H9 (cell line): ENCODE data around the gene CXCL12. TPM values are rescaled to one million over a fixed set of nuclear protein-coding genes. Genes with fewer than 3 reads are reported as not detected.
A peak's percentile ranks its signal among the peaks of the same experiment; 100 is the strongest.

Experiments used
- DNase-seq: peaks from one replicate; pipeline ENCODE4 v3.0.0-alpha.2; 2017
- H2AFZ ChIP-seq: one replicate; pipeline ENCODE4 v1.6.1; 2013; ENCODE audit warnings: mild to moderate bottlenecking, low read length, control low read depth, moderate library complexity
- H2AK5ac ChIP-seq: 2 replicates; pipeline ENCODE4 v1.6.1; 2013; ENCODE audit warnings: low read length, control low read depth, mixed read lengths; ENCODE audit not compliant: insufficient read length
- H2BK120ac ChIP-seq: one replicate; pipeline ENCODE4 v1.6.1; 2013; ENCODE audit warnings: low read depth, mild to moderate bottlenecking, low read length, control low read depth, inconsistent platforms; ENCODE audit not compliant: poor library complexity, severe bottlenecking
- H2BK12ac ChIP-seq: 2 replicates; pipeline ENCODE4 v1.6.1; 2013; ENCODE audit warnings: low read length, control low read depth, mixed read lengths, low read depth; ENCODE audit not compliant: insufficient read length
- H2BK15ac ChIP-seq: 2 replicates; pipeline ENCODE4 v1.6.1; 2013; ENCODE audit warnings: low read depth, low read length, control low read depth
- H2BK20ac ChIP-seq: one replicate; pipeline ENCODE4 v1.6.1; 2013; ENCODE audit warnings: low read depth, mild to moderate bottlenecking, low read length, control low read depth, inconsistent platforms; ENCODE audit not compliant: poor library complexity, severe bottlenecking
- H2BK5ac ChIP-seq: 2 replicates; pipeline ENCODE4 v1.6.1; 2013; ENCODE audit warnings: low read length, control low read depth, mixed read lengths; ENCODE audit not compliant: insufficient read length
- H3K14ac ChIP-seq: 2 replicates; pipeline ENCODE4 v1.6.1; 2013; ENCODE audit warnings: low read length, control low read depth; ENCODE audit not compliant: insufficient read depth
- H3K18ac ChIP-seq: 2 replicates; pipeline ENCODE4 v1.6.1; 2013; ENCODE audit warnings: low read depth, mild to moderate bottlenecking, mixed read lengths, low read length, control low read depth; ENCODE audit not compliant: insufficient read length
- H3K23ac ChIP-seq: 2 replicates; pipeline ENCODE4 v1.6.1; 2013; ENCODE audit warnings: low read length, control low read depth, mixed read lengths, low read depth; ENCODE audit not compliant: insufficient read length
- H3K23me2 ChIP-seq: 2 replicates; pipeline ENCODE4 v1.6.1; 2013; ENCODE audit warnings: low read depth, mild to moderate bottlenecking, mixed read lengths, low read length, control low read depth; ENCODE audit not compliant: insufficient read length, poor library complexity, severe bottlenecking
- H3K27ac ChIP-seq: 2 replicates; pipeline ENCODE4 v1.5.1; 2013; ENCODE audit warnings: low read length, control low read depth, mixed read lengths, low read depth; ENCODE audit not compliant: insufficient read length
- H3K27me3 ChIP-seq: 2 replicates; pipeline ENCODE4 v1.6.1; 2013; ENCODE audit warnings: low read length, control low read depth, inconsistent platforms; ENCODE audit not compliant: insufficient read depth
- H3K4ac ChIP-seq: 2 replicates; pipeline ENCODE4 v1.6.1; 2013; ENCODE audit warnings: low read depth, mild to moderate bottlenecking, control low read depth, inconsistent platforms, low read length, moderate library complexity
- H3K4me1 ChIP-seq: 2 replicates; pipeline ENCODE4 v1.6.1; 2013; ENCODE audit warnings: low read length, control low read depth, inconsistent platforms; ENCODE audit not compliant: insufficient read depth
- H3K4me2 ChIP-seq: 2 replicates; pipeline ENCODE4 v1.6.1; 2013; ENCODE audit warnings: low read length, control low read depth, mixed read lengths; ENCODE audit not compliant: insufficient read length, insufficient read depth
- H3K56ac ChIP-seq: 2 replicates; pipeline ENCODE4 v1.6.1; 2013; ENCODE audit warnings: low read depth, mild to moderate bottlenecking, mixed read lengths, low read length, control low read depth; ENCODE audit not compliant: insufficient read length
- H3K79me1 ChIP-seq: 2 replicates; pipeline ENCODE4 v1.6.1; 2013; ENCODE audit warnings: low read depth, mild to moderate bottlenecking, moderate library complexity, low read length, control low read depth, inconsistent platforms; ENCODE audit not compliant: insufficient read depth, poor library complexity, severe bottlenecking
- H3K79me2 ChIP-seq: 2 replicates; pipeline ENCODE4 v1.6.1; 2013; ENCODE audit warnings: low read length, control low read depth, inconsistent platforms; ENCODE audit not compliant: insufficient read depth
- H3K9ac ChIP-seq: 2 replicates; pipeline ENCODE4 v1.6.1; 2013; ENCODE audit warnings: low read length, control low read depth, mixed read lengths; ENCODE audit not compliant: insufficient read length; ENCODE audit errors: extremely low read depth
- H3K9me3 ChIP-seq: one replicate; pipeline ENCODE4 v1.6.1; 2013; ENCODE audit warnings: low read depth, low read length, inconsistent platforms; ENCODE audit not compliant: control insufficient read depth
- H3T11ph ChIP-seq: one replicate; pipeline ENCODE4 v1.6.1; 2013; ENCODE audit warnings: mild to moderate bottlenecking, low read length, control low read depth, inconsistent platforms
- H4K20me1 ChIP-seq: one replicate; pipeline ENCODE4 v1.6.1; 2013; ENCODE audit not compliant: control insufficient read depth, insufficient read length, insufficient read depth
- H4K5ac ChIP-seq: 2 replicates; pipeline ENCODE4 v1.6.1; 2013; ENCODE audit warnings: low read depth, mild to moderate bottlenecking, mixed read lengths, low read length, control low read depth; ENCODE audit not compliant: insufficient read length
- H4K8ac ChIP-seq: replicated peaks from 2 replicates; pipeline ENCODE4 v1.6.1; 2013; ENCODE audit warnings: low read length, control low read depth, mixed read lengths, low read depth; ENCODE audit not compliant: insufficient read length
- H4K91ac ChIP-seq: 2 replicates; pipeline ENCODE4 v1.6.1; 2013; ENCODE audit warnings: low read depth, mild to moderate bottlenecking, moderate library complexity, mixed read lengths, low read length, control low read depth; ENCODE audit not compliant: insufficient read length
- H3K27ac Mint-ChIP-seq, 3 experiments: 2 replicates in 2 of 3; 3 replicates in 1 of 3; pipeline ENCODE4 v1.8.0; 2020 to 2021; ENCODE audit warnings: mixed read lengths in 3 of 3, mild to moderate bottlenecking in 1 of 3, moderate library complexity in 1 of 3
- H3K27me3 Mint-ChIP-seq: 2 replicates; pipeline ENCODE4 v1.8.0; 2021; ENCODE audit warnings: low read depth, mild to moderate bottlenecking, moderate library complexity, mixed read lengths
- H3K36me3 Mint-ChIP-seq, 3 experiments: 2 replicates in 2 of 3; 3 replicates in 1 of 3; pipeline ENCODE4 v1.8.0; 2020 to 2021; ENCODE audit warnings: low read depth in 3 of 3, mixed read lengths in 3 of 3; ENCODE audit not compliant: insufficient read depth in 1 of 3
- H3K4me1 Mint-ChIP-seq, 2 experiments: 2 replicates each; pipeline ENCODE4 v1.8.0; 2020; ENCODE audit warnings: mixed read lengths in 2 of 2
- H3K4me3 Mint-ChIP-seq, 2 experiments: 2 replicates in 1 of 2; 3 replicates in 1 of 2; pipeline ENCODE4 v1.8.0; 2020 to 2021; ENCODE audit warnings: mild to moderate bottlenecking in 2 of 2, mixed read lengths in 2 of 2, moderate library complexity in 1 of 2
- H3K9me3 Mint-ChIP-seq, 2 experiments: 2 replicates in 1 of 2; 3 replicates in 1 of 2; pipeline ENCODE4 v1.8.0; 2020; ENCODE audit warnings: mild to moderate bottlenecking in 2 of 2, mixed read lengths in 2 of 2, moderate library complexity in 1 of 2
- WGBS: extraction: QIAGEN DNeasy Blood & Tissue Kit; methylation state at CpG from one replicate; pipeline ENCODE4 v1.1.7; 2013; ENCODE audit warnings: missing lambda C conversion rate, low lambda C conversion rate, mixed read lengths; ENCODE audit not compliant: insufficient read length; ENCODE audit errors: extremely low coverage; 5-methylcytosine and 5-hydroxymethylcytosine counted together
- total RNA-seq: library from RNA; stranded (reverse); gene quantifications from 2 replicates; pipeline ENCODE4 v1.2.1, GENCODE V29; 2021
- TF ChIP-seq, protein P1 (sequence below): fragments of 200-600 bp; sonication (generic); conservative IDR thresholded peaks from 3 replicates; pipeline ENCODE4 v1.8.0; 2021; ENCODE audit warnings: antibody characterized with exemption, mild to moderate bottlenecking

Gene CXCL12
- total RNA-seq, 1 experiment from 2014 or later = 28.3 TPM

DNA sequence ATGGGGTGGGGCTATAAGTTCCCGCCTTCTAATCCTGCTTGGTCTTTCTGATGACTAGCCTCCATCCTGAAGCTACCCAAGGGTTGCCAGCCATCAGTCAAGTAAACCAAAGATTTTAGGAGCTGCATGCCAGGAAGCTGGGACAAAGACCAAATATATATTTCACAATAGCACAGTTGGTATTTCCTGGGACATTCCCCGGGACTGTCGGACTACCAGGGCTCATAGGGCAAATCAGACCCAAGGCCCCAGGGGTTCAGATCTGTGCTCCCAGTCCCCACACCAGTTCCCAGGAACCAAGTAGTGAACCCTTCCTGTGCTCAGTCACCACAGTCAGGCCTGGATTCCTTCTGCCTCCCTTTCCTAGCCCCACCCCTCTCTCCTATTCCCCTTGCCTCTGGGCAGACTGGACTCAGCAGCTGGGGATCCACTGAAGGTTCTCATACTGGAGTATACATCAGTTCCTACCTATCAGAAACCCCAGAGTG, 5.7 kb upstream of the CXCL12 start:
- no peak for DNase-seq
- H2AK5ac ChIP-seq = no peak overlapping the region
- TF ChIP-seq, protein P1, sequence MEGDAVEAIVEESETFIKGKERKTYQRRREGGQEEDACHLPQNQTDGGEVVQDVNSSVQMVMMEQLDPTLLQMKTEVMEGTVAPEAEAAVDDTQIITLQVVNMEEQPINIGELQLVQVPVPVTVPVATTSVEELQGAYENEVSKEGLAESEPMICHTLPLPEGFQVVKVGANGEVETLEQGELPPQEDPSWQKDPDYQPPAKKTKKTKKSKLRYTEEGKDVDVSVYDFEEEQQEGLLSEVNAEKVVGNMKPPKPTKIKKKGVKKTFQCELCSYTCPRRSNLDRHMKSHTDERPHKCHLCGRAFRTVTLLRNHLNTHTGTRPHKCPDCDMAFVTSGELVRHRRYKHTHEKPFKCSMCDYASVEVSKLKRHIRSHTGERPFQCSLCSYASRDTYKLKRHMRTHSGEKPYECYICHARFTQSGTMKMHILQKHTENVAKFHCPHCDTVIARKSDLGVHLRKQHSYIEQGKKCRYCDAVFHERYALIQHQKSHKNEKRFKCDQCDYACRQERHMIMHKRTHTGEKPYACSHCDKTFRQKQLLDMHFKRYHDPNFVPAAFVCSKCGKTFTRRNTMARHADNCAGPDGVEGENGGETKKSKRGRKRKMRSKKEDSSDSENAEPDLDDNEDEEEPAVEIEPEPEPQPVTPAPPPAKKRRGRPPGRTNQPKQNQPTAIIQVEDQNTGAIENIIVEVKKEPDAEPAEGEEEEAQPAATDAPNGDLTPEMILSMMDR = no peak
- no peaks in the 10 kb centered on the region for H3K23me2 ChIP-seq
- no peaks in the 10 kb centered on the region for H3K79me1 ChIP-seq
- H3K56ac ChIP-seq = no peak overlapping the region
- no peaks in the 10 kb centered on the region for H3K9me3 ChIP-seq
- H2BK120ac ChIP-seq = no peak overlapping the region
- no peak overlapping the region for H2BK12ac ChIP-seq
- peaks cover 6% of the 10 kb centered on the region; the same call in 1 of the 2 replicates for H3K27me3 ChIP-seq
- no peak overlapping the region for H4K8ac ChIP-seq
- no peaks in the 10 kb centered on the region; a peak in 1 of 7 replicates for H3K36me3 Mint-ChIP-seq
- peaks cover 5 to 15% of the 10 kb centered on the region in 2 experiments for H3K4me1 Mint-ChIP-seq
- no peak overlapping the region for H3K14ac ChIP-seq
- H3K27ac Mint-ChIP-seq = no peak overlapping the region
- no peak overlapping the region for H3K4me3 Mint-ChIP-seq
- no peak overlapping the region for H3T11ph ChIP-seq
- no peak overlapping the region for H3K27ac ChIP-seq
- H2BK15ac ChIP-seq = no peak overlapping the region
- no peak overlapping the region for H3K9ac ChIP-seq
- H2BK5ac ChIP-seq = no peak overlapping the region
- H4K91ac ChIP-seq = no peak overlapping the region
- 0 out of 5 replicates have a peak, but pooled peaks cover 0 to 2% of the 10 kb centered on the region in 2 experiments for H3K9me3 Mint-ChIP-seq
- no peak overlapping the region for H4K5ac ChIP-seq
- no CpG with 5 or more reads among the region's 3 CpGs for WGBS
- peak overlapping the region; percentile 54 for H3K18ac ChIP-seq
- H4K20me1 ChIP-seq = no peaks in the 10 kb centered on the region
- no peaks in the 10 kb centered on the region for H3K79me2 ChIP-seq
- peaks cover 30% of the 10 kb centered on the region for H3K27me3 Mint-ChIP-seq
- no peak overlapping the region for H2BK20ac ChIP-seq
- no peak overlapping the region for H3K4me2 ChIP-seq
- H3K4me1 ChIP-seq = no peaks in the 10 kb centered on the region
- H3K4ac ChIP-seq = no peak overlapping the region
- no peak overlapping the region for H2AFZ ChIP-seq
- no peak overlapping the region for H3K23ac ChIP-seq
